ENCODE data around the gene GLT1D1. TPM values are rescaled to one million over a fixed set of nuclear protein-coding genes. Genes with fewer than 3 reads are reported as not detected.
A peak's percentile ranks its signal among the peaks of the same experiment; 100 is the strongest.

The GLT1D1 gene
- total RNA-seq, 3 donors from 2014 or later = 0.16 to 0.73 (median 0.33) TPM

- TF ChIP-seq POLR2AphosphoS5 (IDR thresholded peaks at IDR 0.05) (no peak), POLR2A (IDR thresholded peaks at IDR 0.05) (no peak)
- TF ChIP-seq, protein P1, sequence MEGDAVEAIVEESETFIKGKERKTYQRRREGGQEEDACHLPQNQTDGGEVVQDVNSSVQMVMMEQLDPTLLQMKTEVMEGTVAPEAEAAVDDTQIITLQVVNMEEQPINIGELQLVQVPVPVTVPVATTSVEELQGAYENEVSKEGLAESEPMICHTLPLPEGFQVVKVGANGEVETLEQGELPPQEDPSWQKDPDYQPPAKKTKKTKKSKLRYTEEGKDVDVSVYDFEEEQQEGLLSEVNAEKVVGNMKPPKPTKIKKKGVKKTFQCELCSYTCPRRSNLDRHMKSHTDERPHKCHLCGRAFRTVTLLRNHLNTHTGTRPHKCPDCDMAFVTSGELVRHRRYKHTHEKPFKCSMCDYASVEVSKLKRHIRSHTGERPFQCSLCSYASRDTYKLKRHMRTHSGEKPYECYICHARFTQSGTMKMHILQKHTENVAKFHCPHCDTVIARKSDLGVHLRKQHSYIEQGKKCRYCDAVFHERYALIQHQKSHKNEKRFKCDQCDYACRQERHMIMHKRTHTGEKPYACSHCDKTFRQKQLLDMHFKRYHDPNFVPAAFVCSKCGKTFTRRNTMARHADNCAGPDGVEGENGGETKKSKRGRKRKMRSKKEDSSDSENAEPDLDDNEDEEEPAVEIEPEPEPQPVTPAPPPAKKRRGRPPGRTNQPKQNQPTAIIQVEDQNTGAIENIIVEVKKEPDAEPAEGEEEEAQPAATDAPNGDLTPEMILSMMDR (IDR thresholded peaks at IDR 0.05) = no peak
- no peaks in the 10 kb centered on the region for H3K36me3 ChIP-seq
- H3K27me3 ChIP-seq = no peaks in the 10 kb centered on the region
- intact Hi-C loops (cut with DNase I; ENCODE audit: low total_unique reads) = no loop called here
- no peaks in the 10 kb centered on the region for H3K9me3 ChIP-seq
- H3K27ac ChIP-seq = no peak overlapping the region
- DNase-seq (ENCODE audit: low spot score in 2 of 2) = no peak
- H3K4me3 ChIP-seq = no peak overlapping the region
- no peaks in the 10 kb centered on the region for H3K4me1 ChIP-seq
Measured at GRCh38 chr12:128918481-128919260, 65.4 kb downstream of the GLT1D1 start.

DNA sequence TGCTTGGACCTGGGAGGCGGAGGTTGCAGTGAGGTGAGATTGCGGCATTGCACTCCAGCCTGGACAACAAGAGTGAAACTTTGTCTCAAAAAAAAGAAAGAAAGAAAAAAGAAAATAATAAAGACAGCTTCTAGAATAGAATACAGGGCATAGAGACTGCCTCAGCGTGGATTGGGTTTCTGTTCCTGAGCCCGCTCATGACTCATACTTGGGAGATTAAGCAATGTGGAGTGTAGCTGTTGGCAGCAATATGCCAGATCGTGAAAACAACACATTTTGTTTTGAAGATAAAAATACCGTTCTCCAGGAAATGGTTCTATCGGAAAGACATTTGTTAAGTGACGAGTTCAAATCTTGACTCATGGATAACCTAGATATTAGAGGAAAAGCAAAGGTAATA is 67.2 kb downstream of the GLT1D1 start:
- DNase-seq (ENCODE audit: low spot score in 2 of 2) = peak in 1 of 2 donors; percentile 27
- Histone ChIP-seq H3K36me3 (no peaks in the 10 kb centered on the region), H3K4me3 (no peak overlapping the region), H3K4me1 (no peaks in the 10 kb centered on the region), H3K9me3 (no peaks in the 10 kb centered on the region), H3K27me3 (no peaks in the 10 kb centered on the region), H3K27ac (no peak overlapping the region)
- intact Hi-C loops (cut with DNase I; ENCODE audit: low total_unique reads) = no loop called here
- TF ChIP-seq, protein P1 (IDR thresholded peaks at IDR 0.05) = no peak
- no peak for TF ChIP-seq POLR2A (IDR thresholded peaks at IDR 0.05)

DNA sequence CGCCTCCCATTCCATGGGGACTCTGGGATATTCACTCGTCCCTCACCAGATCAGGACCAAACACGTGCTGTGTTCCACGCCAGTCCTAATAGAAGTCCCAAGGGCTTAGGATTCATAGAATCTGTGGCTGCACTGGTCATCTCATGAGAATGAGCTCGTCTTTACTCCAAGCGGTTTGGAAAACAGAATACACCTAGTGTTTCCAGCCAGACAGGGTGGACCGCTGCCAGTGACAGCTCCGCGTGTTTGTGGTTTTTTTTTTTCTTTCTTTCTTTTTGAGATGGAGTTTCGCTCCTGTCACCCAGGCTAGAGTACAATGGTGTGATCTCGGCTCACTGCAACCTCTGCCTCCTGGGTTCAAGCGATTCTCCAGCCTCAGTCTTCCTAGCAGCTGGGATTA is 75.1 kb downstream of the GLT1D1 start:
- TF ChIP-seq, protein P1 (IDR thresholded peaks at IDR 0.05) = no peak
- no peak for TF ChIP-seq POLR2A (IDR thresholded peaks at IDR 0.05)
- TF ChIP-seq POLR2AphosphoS5 (IDR thresholded peaks at IDR 0.05) = no peak
- Histone ChIP-seq H3K27ac (no peak overlapping the region), H3K4me3 (no peak overlapping the region), H3K36me3 (no peaks in the 10 kb centered on the region), H3K27me3 (no peaks in the 10 kb centered on the region), H3K4me1 (no peaks in the 10 kb centered on the region), H3K9me3 (no peaks in the 10 kb centered on the region)
- intact Hi-C loops (cut with DNase I; ENCODE audit: low total_unique reads) = no loop called here
- no peak for DNase-seq (ENCODE audit: low spot score in 2 of 2)

- no peak for DNase-seq (ENCODE audit: low spot score in 2 of 2)
- H3K9me3 ChIP-seq = no peaks in the 10 kb centered on the region
- intact Hi-C loops (cut with DNase I; ENCODE audit: low total_unique reads) = no loop called here
- no peaks in the 10 kb centered on the region for H3K4me1 ChIP-seq
- no peaks in the 10 kb centered on the region for H3K27me3 ChIP-seq
- H3K27ac ChIP-seq = no peak overlapping the region
- no peak overlapping the region for H3K4me3 ChIP-seq
- H3K36me3 ChIP-seq = no peaks in the 10 kb centered on the region
- no peak for TF ChIP-seq POLR2A (IDR thresholded peaks at IDR 0.05)
- TF ChIP-seq, protein P1 (IDR thresholded peaks at IDR 0.05) = no peak
- no peak for TF ChIP-seq POLR2AphosphoS5 (IDR thresholded peaks at IDR 0.05)
Measured at GRCh38 chr12:128929057-128929456, 75.8 kb downstream of the GLT1D1 start.

- DNase-seq (ENCODE audit: low spot score in 2 of 2) = no peak
- no peaks in the 10 kb centered on the region for H3K9me3 ChIP-seq
- no peaks in the 10 kb centered on the region for H3K4me1 ChIP-seq
- H3K36me3 ChIP-seq = no peaks in the 10 kb centered on the region
- no peaks in the 10 kb centered on the region for H3K27me3 ChIP-seq
- intact Hi-C loops (cut with DNase I; ENCODE audit: low total_unique reads) = no loop called here
- H3K4me3 ChIP-seq = no peak overlapping the region
- TF ChIP-seq POLR2AphosphoS5 (IDR thresholded peaks at IDR 0.05) = no peak
- TF ChIP-seq, protein P1 (IDR thresholded peaks at IDR 0.05) = no peak
- TF ChIP-seq POLR2A (IDR thresholded peaks at IDR 0.05) = no peak
- H3K27ac ChIP-seq = no peak overlapping the region
Measured at GRCh38 chr12:128930606-128931005, 77.3 kb downstream of the GLT1D1 start.

Data from breast epithelium (tissue), 4 donors.